Ishikawa (cell line): ENCODE data around the gene ACOXL.

ENCODE experiments used
- CEBPB ChIP-seq: IDR thresholded peaks from 2 replicates; pipeline ENCODE4 v1.6.1; 2012
- CREB1 ChIP-seq: IDR thresholded peaks from 2 replicates; pipeline ENCODE4 v1.6.1; 2012; ENCODE audit warnings: low read depth
- EGR1 ChIP-seq: IDR thresholded peaks from 2 replicates; pipeline ENCODE4 v1.6.1; 2012
- EP300 ChIP-seq: IDR thresholded peaks from 2 replicates; pipeline ENCODE4 v1.6.1; 2012; ENCODE audit warnings: borderline replicate concordance
- FOXM1 ChIP-seq: IDR thresholded peaks from 2 replicates; pipeline ENCODE4 v1.6.1; 2012; ENCODE audit warnings: low read depth, borderline replicate concordance
- MAX ChIP-seq: IDR thresholded peaks from 2 replicates; pipeline ENCODE4 v1.6.1; 2012
- NFIC ChIP-seq: IDR thresholded peaks from 2 replicates; pipeline ENCODE4 v1.6.1; 2012
- RAD21 ChIP-seq: IDR thresholded peaks from 2 replicates; pipeline ENCODE4 v1.6.1; 2012; ENCODE audit warnings: low read depth
- REST ChIP-seq: IDR thresholded peaks from 2 replicates; pipeline ENCODE4 v1.6.1; 2012; ENCODE audit warnings: low read depth, mild to moderate bottlenecking
- TAF1 ChIP-seq: IDR thresholded peaks from 2 replicates; pipeline ENCODE4 v1.6.1; 2012; ENCODE audit warnings: low read depth, mild to moderate bottlenecking
- TCF12 ChIP-seq: IDR thresholded peaks from 2 replicates; pipeline ENCODE4 v1.6.1; 2012; ENCODE audit warnings: low read depth
- TEAD4 ChIP-seq: IDR thresholded peaks from 2 replicates; pipeline ENCODE4 v1.6.1; 2012
- USF1 ChIP-seq: IDR thresholded peaks from 2 replicates; pipeline ENCODE4 v1.6.1; 2012
- YY1 ChIP-seq: IDR thresholded peaks from 2 replicates; pipeline ENCODE4 v1.6.1; 2012; ENCODE audit warnings: low read depth
- ZBTB7A ChIP-seq: IDR thresholded peaks from 2 replicates; pipeline ENCODE4 v1.6.1; 2012; ENCODE audit warnings: low read depth

ACOXL gene

GRCh38 chr2:110905217-110905616, 172.8 kb downstream of the ACOXL start:
- TF ChIP-seq TAF1 (no peak), CEBPB (no peak), YY1 (no peak), TEAD4 (no peak), CREB1 (no peak), EP300 (no peak), NFIC (no peak), FOXM1 (no peak)

- no peak for TF ChIP-seq CREB1
- TF ChIP-seq ZBTB7A = no peak
- TF ChIP-seq RAD21 = no peak
- no peak for TF ChIP-seq TCF12
- TF ChIP-seq CEBPB = no peak
- no peak for TF ChIP-seq EGR1
- TF ChIP-seq YY1 = no peak
- no peak for TF ChIP-seq FOXM1
- TF ChIP-seq NFIC = no peak
- TF ChIP-seq EP300 = no peak
- TF ChIP-seq TAF1 = no peak
- TF ChIP-seq MAX = no peak
- TF ChIP-seq TEAD4 = no peak
- no peak for TF ChIP-seq USF1
- no peak for TF ChIP-seq REST
Observed at GRCh38 chr2:110906613-110907298, 174.4 kb downstream of the ACOXL start.

- TF ChIP-seq FOXM1 (no peak), RAD21 (no peak), REST (no peak), YY1 (no peak), TAF1 (no peak), CEBPB (no peak), USF1 (no peak), NFIC (no peak), TCF12 (no peak), ZBTB7A (no peak), EP300 (no peak), MAX (no peak), TEAD4 (no peak), CREB1 (no peak), EGR1 (no peak)
Observed at GRCh38 chr2:110909501-110909900, 177.1 kb downstream of the ACOXL start.

GRCh38 chr2:110910423-110910822, 178.1 kb downstream of the ACOXL start:
- no peak for TF ChIP-seq FOXM1
- no peak for TF ChIP-seq REST
- TF ChIP-seq USF1 = no peak
- no peak for TF ChIP-seq RAD21
- TF ChIP-seq ZBTB7A = no peak
- TF ChIP-seq MAX = no peak
- TF ChIP-seq CEBPB = no peak
- no peak for TF ChIP-seq CREB1
- no peak for TF ChIP-seq NFIC
- no peak for TF ChIP-seq TCF12
- TF ChIP-seq YY1 = no peak
- no peak for TF ChIP-seq EGR1
- TF ChIP-seq EP300 = no peak
- TF ChIP-seq TEAD4 = no peak
- no peak for TF ChIP-seq TAF1
